T-helper 2 cell treated with Interferon-gamma antibody and Interleukin-4, amounts not matched to agents 100 ng/mL and 5 ng/mL, for 36 hours (primary cell): ENCODE measurements around the gene COL4A3. TPM values are rescaled to one million over a fixed set of nuclear protein-coding genes. Genes with fewer than 3 reads are reported as not detected.
"Not testable (repeated sequence)": the region's sequence is repeated elsewhere in the genome, so short reads cannot be mapped to it uniquely, and the experiment has no call there.

ENCODE experiments used
- intact Hi-C: fragments of 100-400 bp; cut with micrococcal nuclease; formaldehyde crosslinking; loops from one replicate; pipeline ENCODE4 v1.15.1; 2023
- total RNA-seq: library from RNA; stranded (reverse); gene quantifications from 2 replicates; pipeline ENCODE4 v1.2.3, GENCODE V29; 2022

Gene COL4A3
- total RNA-seq, 1 donor from 2014 or later = not detected

- intact Hi-C loops = no loop called here
Observed at GRCh38 chr2:227206406-227206805, 42.0 kb downstream of the COL4A3 start.

- intact Hi-C loops = no loop called here
Observed at GRCh38 chr2:227207573-227207972, 43.1 kb downstream of the COL4A3 start.

- intact Hi-C loops = no loop called here
Observed at GRCh38 chr2:227214622-227215041, 50.2 kb downstream of the COL4A3 start.

- intact Hi-C loops = no loop called here
Observed at GRCh38 chr2:227219312-227220105, 55.1 kb downstream of the COL4A3 start.

GRCh38 chr2:227221120-227221519, 56.7 kb downstream of the COL4A3 start:
- intact Hi-C loops = no loop called here

- intact Hi-C loops = no loop called here
Observed at GRCh38 chr2:227222292-227222691, 57.9 kb downstream of the COL4A3 start.

- intact Hi-C loops = not testable (repeated sequence)
Observed at GRCh38 chr2:227225641-227226040, 61.2 kb downstream of the COL4A3 start.

- intact Hi-C loops = no loop called here
Observed at GRCh38 chr2:227228061-227228667, 63.7 kb downstream of the COL4A3 start.

GRCh38 chr2:227230151-227230550, 65.7 kb downstream of the COL4A3 start:
- intact Hi-C loops = no loop called here

GRCh38 chr2:227234429-227234828, 70.0 kb downstream of the COL4A3 start:
- intact Hi-C loops = no loop called here

- intact Hi-C loops = loop anchor here (1.0 to 5.0 kb wide), 4 partner anchors 107 to 1569 kb away; no protein-coding TSS in a partner anchor
Observed at GRCh38 chr2:227237786-227238185, 73.4 kb downstream of the COL4A3 start.

- intact Hi-C loops = loop anchor here (1.0 to 5.0 kb wide), 4 partner anchors 108 to 1570 kb away; no protein-coding TSS in a partner anchor
Observed at GRCh38 chr2:227238238-227239237, 74.1 kb downstream of the COL4A3 start.

- intact Hi-C loops = no loop called here
Observed at GRCh38 chr2:227241005-227241404, 76.6 kb downstream of the COL4A3 start.

GRCh38 chr2:227248876-227249275, 84.5 kb downstream of the COL4A3 start:
- intact Hi-C loops = no loop called here

GRCh38 chr2:227252831-227253230, 88.4 kb downstream of the COL4A3 start:
- intact Hi-C loops = no loop called here

GRCh38 chr2:227256605-227257004, 92.2 kb downstream of the COL4A3 start:
- intact Hi-C loops = no loop called here

- intact Hi-C loops = no loop called here
Observed at GRCh38 chr2:227257820-227258219, 93.4 kb downstream of the COL4A3 start.

- intact Hi-C loops = no loop called here
Observed at GRCh38 chr2:227260041-227260440, 95.6 kb downstream of the COL4A3 start.

- intact Hi-C loops = no loop called here
Observed at GRCh38 chr2:227267410-227268115, 103.1 kb downstream of the COL4A3 start.

- intact Hi-C loops = no loop called here
Observed at GRCh38 chr2:227280895-227281294, 116.5 kb downstream of the COL4A3 start.

- intact Hi-C loops = no loop called here
Observed at GRCh38 chr2:227285741-227286236, 121.4 kb downstream of the COL4A3 start.
